ENCODE results near the gene LRP8. TPM values are rescaled to one million over a fixed set of nuclear protein-coding genes. Genes with fewer than 3 reads are reported as not detected.

Gene LRP8
- total RNA-seq, 1 experiment from 2014 or later = 56.3 TPM

GRCh38 chr1:53372501-53372951, 44.7 kb upstream of the LRP8 start:
- no peak overlapping the region for H3K4me2 ChIP-seq (ENCODE audit: low read length)
- intact Hi-C loops (cut with micrococcal nuclease) = no loop called here
- RAD21 ChIA-PET (ENCODE audit: low non-redundant PET in 1 of 2, low total read pairs in 2 of 2, uncharacterized antibody in 2 of 2, unreplicated experiment in 2 of 2) = no interaction called here
- no peaks in the 10 kb centered on the region for H3K79me2 ChIP-seq (ENCODE audit: insufficient read depth, low read length)
- DNase-seq (ENCODE audit: low read depth, low spot score) (no peak), ATAC-seq (no peak)
- H2AFZ ChIP-seq (ENCODE audit: low read depth, low read length, poor library complexity, severe bottlenecking) = no peak overlapping the region
- no peak overlapping the region for H3K9ac ChIP-seq (ENCODE audit: low read length)
- H3K9me3 ChIP-seq (ENCODE audit: control insufficient read depth in 1 of 2, insufficient read depth in 1 of 2, low read depth in 1 of 2, low read length in 2 of 2) = no peaks in the 10 kb centered on the region
- BruUV-seq (replicated peaks) = no TSS peak
- no peak overlapping the region for H3K4me3 ChIP-seq (replicated peaks in 1 of 2; ENCODE audit: low read depth in 1 of 2, low read length in 2 of 2)
- no peaks in the 10 kb centered on the region for H3K9me2 ChIP-seq (ENCODE audit: insufficient read depth)
- H3K36me3 ChIP-seq (ENCODE audit: control insufficient read depth in 1 of 2, insufficient read depth in 2 of 2, low read length in 2 of 2) = no peaks in the 10 kb centered on the region
- no peaks in the 10 kb centered on the region for H4K20me1 ChIP-seq (ENCODE audit: insufficient read depth)
- no peak overlapping the region for H3K27ac ChIP-seq (ENCODE audit: low read depth, low read length)
- TF ChIP-seq SP1 (IDR thresholded peaks at IDR 0.05; ENCODE audit: low read depth) (no peak), EZH2phosphoT487 (IDR thresholded peaks at IDR 0.05; ENCODE audit: borderline replicate concordance) (no peak), FOSL1 (IDR thresholded peaks at IDR 0.05; ENCODE audit: low read depth) (no peak), SRF (IDR thresholded peaks at IDR 0.05; ENCODE audit: low read depth) (no peak), CBX3 (IDR thresholded peaks at IDR 0.05; ENCODE audit: low read depth) (no peak), TCF7L2 (IDR thresholded peaks at IDR 0.05; ENCODE audit: borderline replicate concordance, extremely low read depth, insufficient read depth, insufficient read length) (no peak), POLR2A (IDR thresholded peaks at IDR 0.05; ENCODE audit: borderline replicate concordance, extremely low read depth, insufficient read depth, insufficient read length) (no peak), CEBPB (IDR thresholded peaks at IDR 0.05; ENCODE audit: low read depth) (no peak), POLR2AphosphoS5 (IDR thresholded peaks at IDR 0.05; ENCODE audit: low read depth, low read length) (no peak), RAD21 (IDR thresholded peaks at IDR 0.05; ENCODE audit: low read depth) (no peak), YY1 (IDR thresholded peaks at IDR 0.05; ENCODE audit: extremely low read depth, insufficient replicate concordance, low read depth, low read length) (no peak), ELF1 (IDR thresholded peaks at IDR 0.05; ENCODE audit: borderline replicate concordance, low read depth) (no peak), EZH2 (IDR thresholded peaks at IDR 0.05) (no peak), ZFX (IDR thresholded peaks at IDR 0.05) (no peak)
- TF ChIP-seq, protein P1, sequence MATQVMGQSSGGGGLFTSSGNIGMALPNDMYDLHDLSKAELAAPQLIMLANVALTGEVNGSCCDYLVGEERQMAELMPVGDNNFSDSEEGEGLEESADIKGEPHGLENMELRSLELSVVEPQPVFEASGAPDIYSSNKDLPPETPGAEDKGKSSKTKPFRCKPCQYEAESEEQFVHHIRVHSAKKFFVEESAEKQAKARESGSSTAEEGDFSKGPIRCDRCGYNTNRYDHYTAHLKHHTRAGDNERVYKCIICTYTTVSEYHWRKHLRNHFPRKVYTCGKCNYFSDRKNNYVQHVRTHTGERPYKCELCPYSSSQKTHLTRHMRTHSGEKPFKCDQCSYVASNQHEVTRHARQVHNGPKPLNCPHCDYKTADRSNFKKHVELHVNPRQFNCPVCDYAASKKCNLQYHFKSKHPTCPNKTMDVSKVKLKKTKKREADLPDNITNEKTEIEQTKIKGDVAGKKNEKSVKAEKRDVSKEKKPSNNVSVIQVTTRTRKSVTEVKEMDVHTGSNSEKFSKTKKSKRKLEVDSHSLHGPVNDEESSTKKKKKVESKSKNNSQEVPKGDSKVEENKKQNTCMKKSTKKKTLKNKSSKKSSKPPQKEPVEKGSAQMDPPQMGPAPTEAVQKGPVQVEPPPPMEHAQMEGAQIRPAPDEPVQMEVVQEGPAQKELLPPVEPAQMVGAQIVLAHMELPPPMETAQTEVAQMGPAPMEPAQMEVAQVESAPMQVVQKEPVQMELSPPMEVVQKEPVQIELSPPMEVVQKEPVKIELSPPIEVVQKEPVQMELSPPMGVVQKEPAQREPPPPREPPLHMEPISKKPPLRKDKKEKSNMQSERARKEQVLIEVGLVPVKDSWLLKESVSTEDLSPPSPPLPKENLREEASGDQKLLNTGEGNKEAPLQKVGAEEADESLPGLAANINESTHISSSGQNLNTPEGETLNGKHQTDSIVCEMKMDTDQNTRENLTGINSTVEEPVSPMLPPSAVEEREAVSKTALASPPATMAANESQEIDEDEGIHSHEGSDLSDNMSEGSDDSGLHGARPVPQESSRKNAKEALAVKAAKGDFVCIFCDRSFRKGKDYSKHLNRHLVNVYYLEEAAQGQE (IDR thresholded peaks at IDR 0.05; ENCODE audit: low read depth) = no peak
- TF ChIP-seq, protein P2, sequence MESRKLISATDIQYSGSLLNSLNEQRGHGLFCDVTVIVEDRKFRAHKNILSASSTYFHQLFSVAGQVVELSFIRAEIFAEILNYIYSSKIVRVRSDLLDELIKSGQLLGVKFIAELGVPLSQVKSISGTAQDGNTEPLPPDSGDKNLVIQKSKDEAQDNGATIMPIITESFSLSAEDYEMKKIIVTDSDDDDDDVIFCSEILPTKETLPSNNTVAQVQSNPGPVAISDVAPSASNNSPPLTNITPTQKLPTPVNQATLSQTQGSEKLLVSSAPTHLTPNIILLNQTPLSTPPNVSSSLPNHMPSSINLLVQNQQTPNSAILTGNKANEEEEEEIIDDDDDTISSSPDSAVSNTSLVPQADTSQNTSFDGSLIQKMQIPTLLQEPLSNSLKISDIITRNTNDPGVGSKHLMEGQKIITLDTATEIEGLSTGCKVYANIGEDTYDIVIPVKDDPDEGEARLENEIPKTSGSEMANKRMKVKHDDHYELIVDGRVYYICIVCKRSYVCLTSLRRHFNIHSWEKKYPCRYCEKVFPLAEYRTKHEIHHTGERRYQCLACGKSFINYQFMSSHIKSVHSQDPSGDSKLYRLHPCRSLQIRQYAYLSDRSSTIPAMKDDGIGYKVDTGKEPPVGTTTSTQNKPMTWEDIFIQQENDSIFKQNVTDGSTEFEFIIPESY (IDR thresholded peaks at IDR 0.05; ENCODE audit: extremely low read depth, insufficient replicate concordance, low read length) = no peak
- TF ChIP-seq, protein P3, sequence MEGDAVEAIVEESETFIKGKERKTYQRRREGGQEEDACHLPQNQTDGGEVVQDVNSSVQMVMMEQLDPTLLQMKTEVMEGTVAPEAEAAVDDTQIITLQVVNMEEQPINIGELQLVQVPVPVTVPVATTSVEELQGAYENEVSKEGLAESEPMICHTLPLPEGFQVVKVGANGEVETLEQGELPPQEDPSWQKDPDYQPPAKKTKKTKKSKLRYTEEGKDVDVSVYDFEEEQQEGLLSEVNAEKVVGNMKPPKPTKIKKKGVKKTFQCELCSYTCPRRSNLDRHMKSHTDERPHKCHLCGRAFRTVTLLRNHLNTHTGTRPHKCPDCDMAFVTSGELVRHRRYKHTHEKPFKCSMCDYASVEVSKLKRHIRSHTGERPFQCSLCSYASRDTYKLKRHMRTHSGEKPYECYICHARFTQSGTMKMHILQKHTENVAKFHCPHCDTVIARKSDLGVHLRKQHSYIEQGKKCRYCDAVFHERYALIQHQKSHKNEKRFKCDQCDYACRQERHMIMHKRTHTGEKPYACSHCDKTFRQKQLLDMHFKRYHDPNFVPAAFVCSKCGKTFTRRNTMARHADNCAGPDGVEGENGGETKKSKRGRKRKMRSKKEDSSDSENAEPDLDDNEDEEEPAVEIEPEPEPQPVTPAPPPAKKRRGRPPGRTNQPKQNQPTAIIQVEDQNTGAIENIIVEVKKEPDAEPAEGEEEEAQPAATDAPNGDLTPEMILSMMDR (IDR thresholded peaks at IDR 0.05 in 2 of 3, conservative IDR thresholded peaks at IDR 0.05 in 1 of 3; ENCODE audit: borderline replicate concordance in 1 of 3, insufficient read depth in 1 of 3, low read depth in 2 of 3, low read length in 2 of 3) = no peak
- CTCF ChIA-PET = interaction anchor here (1.0 kb wide), 1 partner anchor 21 kb away, joined by 3 read pairs; no protein-coding TSS in a partner anchor
- H3K4me1 ChIP-seq (ENCODE audit: control insufficient read depth in 1 of 2, insufficient read depth in 2 of 2, low read length in 2 of 2) = no peaks in the 10 kb centered on the region
- no peaks in the 10 kb centered on the region for H3K27me3 ChIP-seq (ENCODE audit: insufficient read depth, low read length)
- POLR2A ChIA-PET = no interaction called here
